NB4 (cell line): ENCODE data around the gene ARSI.

Experiments used
- CTCF ChIP-seq: IDR thresholded peaks from one replicate; pipeline ENCODE4 v1.5.1; 2012; ENCODE audit warnings: low read depth, low read length
- MAX ChIP-seq: IDR thresholded peaks from 2 replicates; pipeline ENCODE4 v1.6.1; 2011; ENCODE audit warnings: low read depth, low read length
- MYC ChIP-seq: IDR thresholded peaks from 2 replicates; pipeline ENCODE4 v1.6.1; 2011; ENCODE audit warnings: low read depth, low read length
- POLR2A ChIP-seq: IDR thresholded peaks from 2 replicates; pipeline ENCODE4 v1.6.1; 2011; ENCODE audit warnings: mild to moderate bottlenecking; ENCODE audit not compliant: insufficient read length; ENCODE audit errors: extremely low read depth

GRCh38 chr5:150258130-150258529 lies 44.6 kb downstream of the ARSI start:
- TF ChIP-seq CTCF (no peak), POLR2A (no peak), MAX (no peak), MYC (no peak)
